H9 (cell line): ENCODE data around the gene DNAH11. TPM values are rescaled to one million over a fixed set of nuclear protein-coding genes. Genes with fewer than 3 reads are reported as not detected.

ENCODE experiments used
- DNase-seq: peaks from one replicate; pipeline ENCODE4 v3.0.0-alpha.2; 2017
- H2AFZ ChIP-seq: one replicate; pipeline ENCODE4 v1.6.1; 2013; ENCODE audit warnings: mild to moderate bottlenecking, low read length, control low read depth, moderate library complexity
- H2AK5ac ChIP-seq: 2 replicates; pipeline ENCODE4 v1.6.1; 2013; ENCODE audit warnings: low read length, control low read depth, mixed read lengths; ENCODE audit not compliant: insufficient read length
- H2BK120ac ChIP-seq: one replicate; pipeline ENCODE4 v1.6.1; 2013; ENCODE audit warnings: low read depth, mild to moderate bottlenecking, low read length, control low read depth, inconsistent platforms; ENCODE audit not compliant: poor library complexity, severe bottlenecking
- H2BK12ac ChIP-seq: 2 replicates; pipeline ENCODE4 v1.6.1; 2013; ENCODE audit warnings: low read length, control low read depth, mixed read lengths, low read depth; ENCODE audit not compliant: insufficient read length
- H2BK15ac ChIP-seq: 2 replicates; pipeline ENCODE4 v1.6.1; 2013; ENCODE audit warnings: low read depth, low read length, control low read depth
- H2BK20ac ChIP-seq: one replicate; pipeline ENCODE4 v1.6.1; 2013; ENCODE audit warnings: low read depth, mild to moderate bottlenecking, low read length, control low read depth, inconsistent platforms; ENCODE audit not compliant: poor library complexity, severe bottlenecking
- H2BK5ac ChIP-seq: 2 replicates; pipeline ENCODE4 v1.6.1; 2013; ENCODE audit warnings: low read length, control low read depth, mixed read lengths; ENCODE audit not compliant: insufficient read length
- H3K14ac ChIP-seq: 2 replicates; pipeline ENCODE4 v1.6.1; 2013; ENCODE audit warnings: low read length, control low read depth; ENCODE audit not compliant: insufficient read depth
- H3K18ac ChIP-seq: 2 replicates; pipeline ENCODE4 v1.6.1; 2013; ENCODE audit warnings: low read depth, mild to moderate bottlenecking, mixed read lengths, low read length, control low read depth; ENCODE audit not compliant: insufficient read length
- H3K23ac ChIP-seq: 2 replicates; pipeline ENCODE4 v1.6.1; 2013; ENCODE audit warnings: low read length, control low read depth, mixed read lengths, low read depth; ENCODE audit not compliant: insufficient read length
- H3K23me2 ChIP-seq: 2 replicates; pipeline ENCODE4 v1.6.1; 2013; ENCODE audit warnings: low read depth, mild to moderate bottlenecking, mixed read lengths, low read length, control low read depth; ENCODE audit not compliant: insufficient read length, poor library complexity, severe bottlenecking
- H3K27ac ChIP-seq: 2 replicates; pipeline ENCODE4 v1.5.1; 2013; ENCODE audit warnings: low read length, control low read depth, mixed read lengths, low read depth; ENCODE audit not compliant: insufficient read length
- H3K27me3 ChIP-seq: 2 replicates; pipeline ENCODE4 v1.6.1; 2013; ENCODE audit warnings: low read length, control low read depth, inconsistent platforms; ENCODE audit not compliant: insufficient read depth
- H3K4ac ChIP-seq: 2 replicates; pipeline ENCODE4 v1.6.1; 2013; ENCODE audit warnings: low read depth, mild to moderate bottlenecking, control low read depth, inconsistent platforms, low read length, moderate library complexity
- H3K4me1 ChIP-seq: 2 replicates; pipeline ENCODE4 v1.6.1; 2013; ENCODE audit warnings: low read length, control low read depth, inconsistent platforms; ENCODE audit not compliant: insufficient read depth
- H3K4me2 ChIP-seq: 2 replicates; pipeline ENCODE4 v1.6.1; 2013; ENCODE audit warnings: low read length, control low read depth, mixed read lengths; ENCODE audit not compliant: insufficient read length, insufficient read depth
- H3K56ac ChIP-seq: 2 replicates; pipeline ENCODE4 v1.6.1; 2013; ENCODE audit warnings: low read depth, mild to moderate bottlenecking, mixed read lengths, low read length, control low read depth; ENCODE audit not compliant: insufficient read length
- H3K79me1 ChIP-seq: 2 replicates; pipeline ENCODE4 v1.6.1; 2013; ENCODE audit warnings: low read depth, mild to moderate bottlenecking, moderate library complexity, low read length, control low read depth, inconsistent platforms; ENCODE audit not compliant: insufficient read depth, poor library complexity, severe bottlenecking
- H3K79me2 ChIP-seq: 2 replicates; pipeline ENCODE4 v1.6.1; 2013; ENCODE audit warnings: low read length, control low read depth, inconsistent platforms; ENCODE audit not compliant: insufficient read depth
- H3K9ac ChIP-seq: 2 replicates; pipeline ENCODE4 v1.6.1; 2013; ENCODE audit warnings: low read length, control low read depth, mixed read lengths; ENCODE audit not compliant: insufficient read length; ENCODE audit errors: extremely low read depth
- H3K9me3 ChIP-seq: one replicate; pipeline ENCODE4 v1.6.1; 2013; ENCODE audit warnings: low read depth, low read length, inconsistent platforms; ENCODE audit not compliant: control insufficient read depth
- H3T11ph ChIP-seq: one replicate; pipeline ENCODE4 v1.6.1; 2013; ENCODE audit warnings: mild to moderate bottlenecking, low read length, control low read depth, inconsistent platforms
- H4K20me1 ChIP-seq: one replicate; pipeline ENCODE4 v1.6.1; 2013; ENCODE audit not compliant: control insufficient read depth, insufficient read length, insufficient read depth
- H4K5ac ChIP-seq: 2 replicates; pipeline ENCODE4 v1.6.1; 2013; ENCODE audit warnings: low read depth, mild to moderate bottlenecking, mixed read lengths, low read length, control low read depth; ENCODE audit not compliant: insufficient read length
- H4K8ac ChIP-seq: replicated peaks from 2 replicates; pipeline ENCODE4 v1.6.1; 2013; ENCODE audit warnings: low read length, control low read depth, mixed read lengths, low read depth; ENCODE audit not compliant: insufficient read length
- H4K91ac ChIP-seq: 2 replicates; pipeline ENCODE4 v1.6.1; 2013; ENCODE audit warnings: low read depth, mild to moderate bottlenecking, moderate library complexity, mixed read lengths, low read length, control low read depth; ENCODE audit not compliant: insufficient read length
- H3K27ac Mint-ChIP-seq, 3 experiments: 2 replicates in 2 of 3; 3 replicates in 1 of 3; pipeline ENCODE4 v1.8.0; 2020 to 2021; ENCODE audit warnings: mixed read lengths in 3 of 3, mild to moderate bottlenecking in 1 of 3, moderate library complexity in 1 of 3
- H3K27me3 Mint-ChIP-seq: 2 replicates; pipeline ENCODE4 v1.8.0; 2021; ENCODE audit warnings: low read depth, mild to moderate bottlenecking, moderate library complexity, mixed read lengths
- H3K36me3 Mint-ChIP-seq, 3 experiments: 2 replicates in 2 of 3; 3 replicates in 1 of 3; pipeline ENCODE4 v1.8.0; 2020 to 2021; ENCODE audit warnings: low read depth in 3 of 3, mixed read lengths in 3 of 3; ENCODE audit not compliant: insufficient read depth in 1 of 3
- H3K4me1 Mint-ChIP-seq, 2 experiments: 2 replicates each; pipeline ENCODE4 v1.8.0; 2020; ENCODE audit warnings: mixed read lengths in 2 of 2
- H3K4me3 Mint-ChIP-seq, 2 experiments: 2 replicates in 1 of 2; 3 replicates in 1 of 2; pipeline ENCODE4 v1.8.0; 2020 to 2021; ENCODE audit warnings: mild to moderate bottlenecking in 2 of 2, mixed read lengths in 2 of 2, moderate library complexity in 1 of 2
- H3K9me3 Mint-ChIP-seq, 2 experiments: 2 replicates in 1 of 2; 3 replicates in 1 of 2; pipeline ENCODE4 v1.8.0; 2020; ENCODE audit warnings: mild to moderate bottlenecking in 2 of 2, mixed read lengths in 2 of 2, moderate library complexity in 1 of 2
- CTCF ChIP-seq: fragments of 200-600 bp; sonication (generic); conservative IDR thresholded peaks from 3 replicates; pipeline ENCODE4 v1.8.0; 2021; ENCODE audit warnings: antibody characterized with exemption, mild to moderate bottlenecking
- WGBS: extraction: QIAGEN DNeasy Blood & Tissue Kit; methylation state at CpG from one replicate; pipeline ENCODE4 v1.1.7; 2013; ENCODE audit warnings: missing lambda C conversion rate, low lambda C conversion rate, mixed read lengths; ENCODE audit not compliant: insufficient read length; ENCODE audit errors: extremely low coverage; 5-methylcytosine and 5-hydroxymethylcytosine counted together
- total RNA-seq: library from RNA; stranded (reverse); gene quantifications from 2 replicates; pipeline ENCODE4 v1.2.1, GENCODE V29; 2021

The DNAH11 gene
- total RNA-seq, 1 experiment from 2014 or later = 2.5 TPM

- no peak overlapping the region for H3K4me2 ChIP-seq
- H3K14ac ChIP-seq = no peak overlapping the region
- H2BK120ac ChIP-seq = no peak overlapping the region
- no peak overlapping the region for H3K23ac ChIP-seq
- peaks cover 12% of the 10 kb centered on the region; the same call in 1 of the 2 replicates for H3K79me2 ChIP-seq
- H4K91ac ChIP-seq = no peak overlapping the region
- H2AK5ac ChIP-seq = no peak overlapping the region
- no peak overlapping the region for H2BK15ac ChIP-seq
- H3K4ac ChIP-seq = no peak overlapping the region
- Mint-ChIP-seq H3K4me3 (no peak overlapping the region), H3K27me3 (no peaks in the 10 kb centered on the region), H3K9me3 (no peaks in the 10 kb centered on the region), H3K36me3 (peaks cover 38 to 50% (median 50%) of the 10 kb centered on the region in 3 experiments), H3K27ac (no peak overlapping the region), H3K4me1 (peaks cover 33 to 39% of the 10 kb centered on the region in 2 experiments)
- no peak overlapping the region for H3K27ac ChIP-seq
- no peak overlapping the region for H4K5ac ChIP-seq
- no peaks in the 10 kb centered on the region for H3K23me2 ChIP-seq
- H3K27me3 ChIP-seq = no peaks in the 10 kb centered on the region
- no peak for TF ChIP-seq CTCF
- no peak overlapping the region for H2BK20ac ChIP-seq
- H3K56ac ChIP-seq = no peak overlapping the region
- no peak overlapping the region for H2BK12ac ChIP-seq
- no peak overlapping the region for H3K9ac ChIP-seq
- no peak overlapping the region for H4K8ac ChIP-seq
- peaks cover 3% of the 10 kb centered on the region for H3K79me1 ChIP-seq
- DNase-seq = no peak
- no peak overlapping the region for H2AFZ ChIP-seq
- H3K9me3 ChIP-seq = no peaks in the 10 kb centered on the region
- WGBS = no CpG with 5 or more reads among the region's 7 CpGs
- H3T11ph ChIP-seq = no peak overlapping the region
- H4K20me1 ChIP-seq = no peaks in the 10 kb centered on the region
- no peak overlapping the region for H3K18ac ChIP-seq
- no peak overlapping the region for H2BK5ac ChIP-seq
- H3K4me1 ChIP-seq = peaks cover 2% of the 10 kb centered on the region; the same call in 1 of the 2 replicates
Measured at GRCh38 chr7:21916176-21916575, 373.3 kb downstream of the DNAH11 start.
